T-helper 2 cell treated with Interferon-gamma antibody and Interleukin-4, amounts not matched to agents 5 μg/mL and 100 μg/mL, for 36 hours (primary cell): Measurements from ENCODE around the gene BRPF1.
A peak's percentile ranks its signal among the peaks of the same experiment; 100 is the strongest.

ENCODE experiments used
- DNase-seq: peaks from one replicate; pipeline ENCODE4 v3.0.0; 2021; ENCODE audit warnings: low spot score
- H3K27ac Mint-ChIP-seq: one replicate; pipeline ENCODE4 v1.8.0; 2021; ENCODE audit warnings: mild to moderate bottlenecking, mixed read lengths
- H3K27me3 Mint-ChIP-seq: one replicate; pipeline ENCODE4 v1.8.0; 2021; ENCODE audit warnings: low read depth, mixed read lengths
- H3K36me3 Mint-ChIP-seq: one replicate; pipeline ENCODE4 v1.8.0; 2021; ENCODE audit warnings: low read depth, mixed read lengths
- H3K4me1 Mint-ChIP-seq: one replicate; pipeline ENCODE4 v1.8.0; 2021; ENCODE audit warnings: low read depth, mixed read lengths
- H3K4me3 Mint-ChIP-seq: one replicate; pipeline ENCODE4 v1.8.0; 2022; ENCODE audit warnings: mild to moderate bottlenecking, moderate library complexity, mixed read lengths
- H3K9me3 Mint-ChIP-seq: one replicate; pipeline ENCODE4 v1.8.0; 2021; ENCODE audit warnings: mixed read lengths

BRPF1 gene

GRCh38 chr3:9712415-9712814 lies 19.1 kb upstream of the BRPF1 start:
- Mint-ChIP-seq H3K27me3 (peaks cover 8% of the 10 kb centered on the region), H3K9me3 (no peaks in the 10 kb centered on the region), H3K36me3 (no peaks in the 10 kb centered on the region), H3K27ac (no peak overlapping the region), H3K4me1 (no peaks in the 10 kb centered on the region), H3K4me3 (no peak overlapping the region)
- DNase-seq, result no peak

DNA sequence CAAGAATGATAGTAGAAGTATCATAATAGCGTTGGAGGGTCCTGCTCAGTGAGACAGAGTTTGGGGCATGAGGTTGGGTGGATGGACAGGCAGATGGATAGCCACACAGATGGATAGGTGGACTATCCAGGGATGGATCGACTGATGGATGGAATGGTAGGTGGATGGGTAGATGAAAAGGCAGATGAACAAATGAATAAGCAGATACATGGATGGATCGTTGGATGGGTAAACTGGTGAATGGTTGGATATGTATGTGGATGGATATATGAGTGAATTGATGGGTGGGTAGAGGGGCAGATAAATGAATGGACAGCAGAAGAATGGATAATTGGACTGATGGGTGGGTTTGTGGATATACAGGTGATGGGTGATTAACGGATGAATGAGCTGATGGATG lies 18.4 kb upstream of the BRPF1 start:
- Mint-ChIP-seq H3K9me3 (no peaks in the 10 kb centered on the region), H3K36me3 (no peaks in the 10 kb centered on the region), H3K4me1 (no peaks in the 10 kb centered on the region), H3K4me3 (no peak overlapping the region), H3K27ac (no peak overlapping the region), H3K27me3 (peaks cover 5% of the 10 kb centered on the region)
- DNase-seq, result no peak

DNA sequence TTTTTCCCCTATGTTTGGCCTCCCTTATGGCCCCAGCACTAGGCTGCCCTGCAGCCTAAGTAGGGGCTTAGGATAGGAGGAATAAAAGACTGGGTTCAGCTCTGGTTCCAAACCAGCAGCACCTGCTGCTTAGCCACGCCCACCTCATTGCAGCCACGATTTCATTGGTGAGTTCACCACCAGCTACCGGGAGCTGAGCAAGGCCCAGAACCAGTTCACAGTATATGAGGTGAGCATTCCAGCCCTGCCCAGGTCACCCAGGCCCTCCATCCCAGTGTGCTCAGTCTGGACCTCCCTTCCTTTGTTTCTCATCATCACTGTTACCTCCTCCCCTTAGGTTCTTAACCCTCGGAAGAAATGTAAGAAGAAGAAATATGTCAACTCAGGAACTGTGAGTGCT lies 16.4 kb upstream of the BRPF1 start:
- Mint-ChIP-seq H3K4me1 (no peaks in the 10 kb centered on the region), H3K36me3 (no peaks in the 10 kb centered on the region), H3K4me3 (no peak overlapping the region), H3K27me3 (peaks cover 3% of the 10 kb centered on the region), H3K9me3 (no peaks in the 10 kb centered on the region), H3K27ac (no peak overlapping the region)
- no peak for DNase-seq

GRCh38 chr3:9715764-9716437 lies 15.6 kb upstream of the BRPF1 start:
- H3K36me3 Mint-ChIP-seq, result no peaks in the 10 kb centered on the region
- H3K4me3 Mint-ChIP-seq, result no peak overlapping the region
- H3K9me3 Mint-ChIP-seq, result no peaks in the 10 kb centered on the region
- peaks cover 3% of the 10 kb centered on the region for H3K27me3 Mint-ChIP-seq
- DNase-seq, result peak; percentile 29
- no peaks in the 10 kb centered on the region for H3K4me1 Mint-ChIP-seq
- no peak overlapping the region for H3K27ac Mint-ChIP-seq

DNA sequence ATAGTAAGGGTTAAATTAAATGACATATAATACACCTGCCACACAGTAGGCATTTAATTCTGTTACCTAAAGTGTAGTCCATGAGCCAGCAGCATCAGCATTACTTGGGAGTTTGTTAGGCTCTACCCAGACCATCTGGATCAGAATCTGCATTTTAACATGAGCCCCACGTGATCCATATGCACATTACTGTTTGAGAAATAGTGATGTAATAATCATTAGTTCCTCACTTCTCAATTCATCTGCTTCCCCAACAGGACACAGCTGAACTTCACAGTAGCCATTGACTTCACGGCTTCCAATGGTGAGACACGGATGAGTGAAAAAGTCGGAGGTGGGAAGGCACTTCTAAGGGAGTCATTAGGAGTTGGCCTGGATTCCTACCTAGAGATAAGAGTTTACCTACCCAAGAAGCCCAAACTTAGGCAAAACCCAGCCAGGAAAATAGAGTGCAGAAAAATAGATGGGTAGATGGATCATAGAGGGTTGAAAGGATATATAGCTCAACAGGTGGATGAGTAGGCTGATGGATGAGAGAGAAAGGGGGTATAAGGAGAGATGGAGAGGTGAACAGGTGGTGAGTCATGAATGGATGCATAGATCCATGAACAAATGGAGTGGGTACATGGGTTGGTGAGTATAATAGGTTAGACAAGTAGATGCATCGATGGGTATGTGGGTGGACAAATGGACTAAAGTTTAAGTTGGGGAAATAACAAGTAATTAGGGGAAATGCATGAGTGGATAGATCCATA lies 14.6 kb upstream of the BRPF1 start:
- no peaks in the 10 kb centered on the region for H3K4me1 Mint-ChIP-seq
- no peak for DNase-seq
- no peaks in the 10 kb centered on the region for H3K36me3 Mint-ChIP-seq
- H3K4me3 Mint-ChIP-seq, result no peak overlapping the region
- H3K27me3 Mint-ChIP-seq, result peaks cover 6% of the 10 kb centered on the region
- H3K9me3 Mint-ChIP-seq, result no peaks in the 10 kb centered on the region
- no peak overlapping the region for H3K27ac Mint-ChIP-seq

DNA sequence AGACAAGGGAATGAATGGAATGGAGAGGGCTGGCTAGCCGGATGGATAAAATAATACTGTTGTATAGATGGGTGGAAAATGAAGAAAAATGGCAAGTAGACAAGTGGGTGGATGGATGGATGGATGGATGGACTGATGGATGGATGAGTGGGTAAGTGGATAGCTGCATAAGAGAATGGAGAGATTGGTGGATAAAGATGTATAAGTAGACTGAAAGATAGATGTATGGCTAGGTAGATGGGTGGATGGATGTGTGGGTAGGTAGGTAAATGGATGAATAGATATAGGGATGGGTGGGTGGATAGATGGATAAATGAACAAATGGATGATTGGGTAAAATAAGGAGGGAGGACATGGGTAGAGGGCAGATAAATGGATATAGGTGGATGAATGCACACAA lies 14.0 kb upstream of the BRPF1 start:
- Mint-ChIP-seq H3K36me3 (no peaks in the 10 kb centered on the region), H3K4me1 (no peaks in the 10 kb centered on the region), H3K27ac (no peak overlapping the region), H3K9me3 (no peaks in the 10 kb centered on the region), H3K4me3 (no peak overlapping the region), H3K27me3 (peaks cover 6% of the 10 kb centered on the region)
- no peak for DNase-seq

GRCh38 chr3:9718118-9718517 lies 13.4 kb upstream of the BRPF1 start:
- H3K27me3 Mint-ChIP-seq, result peaks cover 5% of the 10 kb centered on the region
- DNase-seq, result no peak
- H3K9me3 Mint-ChIP-seq, result no peaks in the 10 kb centered on the region
- no peaks in the 10 kb centered on the region for H3K4me1 Mint-ChIP-seq
- H3K27ac Mint-ChIP-seq, result no peak overlapping the region
- H3K36me3 Mint-ChIP-seq, result no peaks in the 10 kb centered on the region
- H3K4me3 Mint-ChIP-seq, result no peak overlapping the region

- no peak overlapping the region for H3K27ac Mint-ChIP-seq
- H3K4me1 Mint-ChIP-seq, result no peaks in the 10 kb centered on the region
- no peaks in the 10 kb centered on the region for H3K9me3 Mint-ChIP-seq
- H3K27me3 Mint-ChIP-seq, result peaks cover 3% of the 10 kb centered on the region
- H3K4me3 Mint-ChIP-seq, result no peak overlapping the region
- no peaks in the 10 kb centered on the region for H3K36me3 Mint-ChIP-seq
- no peak for DNase-seq
Observed at GRCh38 chr3:9721015-9721699, 10.4 kb upstream of the BRPF1 start.

GRCh38 chr3:9721700-9722060 lies 9.9 kb upstream of the BRPF1 start:
- Mint-ChIP-seq H3K27ac (no peak overlapping the region), H3K4me3 (no peak overlapping the region), H3K9me3 (no peaks in the 10 kb centered on the region), H3K36me3 (no peaks in the 10 kb centered on the region), H3K27me3 (peaks cover 3% of the 10 kb centered on the region), H3K4me1 (peaks cover under 1% of the 10 kb centered on the region)
- no peak for DNase-seq

DNA sequence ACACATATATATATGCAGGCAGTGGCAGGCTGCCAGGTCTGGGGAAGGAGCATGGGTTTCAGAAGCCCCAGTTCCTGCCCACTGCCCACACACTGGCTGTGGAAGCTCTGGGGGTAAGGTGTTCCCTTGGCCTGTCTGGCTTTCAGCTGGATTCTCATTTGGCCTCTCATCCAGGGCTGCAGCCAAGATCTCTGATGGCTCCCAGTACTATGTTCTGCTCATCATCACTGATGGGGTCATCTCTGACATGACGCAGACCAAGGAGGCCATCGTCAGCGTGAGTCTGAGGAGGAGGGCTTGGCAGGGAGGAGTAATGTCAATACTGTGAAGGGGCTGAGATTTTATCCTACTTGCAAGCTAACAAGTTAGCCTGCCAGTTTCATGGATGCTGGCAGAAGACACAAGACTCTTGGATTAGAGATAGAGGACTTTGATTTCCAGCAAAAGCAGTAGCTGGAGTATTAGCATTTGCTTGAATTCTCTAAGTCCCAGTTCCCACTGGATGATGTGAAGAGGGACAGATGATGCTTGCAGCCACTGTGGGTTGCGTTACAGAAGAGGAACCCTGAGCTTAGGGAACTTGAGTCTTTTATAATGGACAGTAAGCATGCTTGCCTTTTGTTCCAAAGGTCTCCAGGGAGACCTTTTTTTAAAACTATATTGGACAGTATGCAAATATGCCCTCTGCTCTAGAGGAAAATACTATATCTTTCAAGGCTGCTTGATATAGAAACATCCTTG lies 5.6 kb upstream of the BRPF1 start:
- H3K4me3 Mint-ChIP-seq, result no peak overlapping the region
- no peak for DNase-seq
- no peaks in the 10 kb centered on the region for H3K36me3 Mint-ChIP-seq
- peaks cover 25% of the 10 kb centered on the region for H3K4me1 Mint-ChIP-seq
- no peak overlapping the region for H3K27ac Mint-ChIP-seq
- no peaks in the 10 kb centered on the region for H3K9me3 Mint-ChIP-seq
- peaks cover 3% of the 10 kb centered on the region for H3K27me3 Mint-ChIP-seq

- H3K27me3 Mint-ChIP-seq, result no peaks in the 10 kb centered on the region
- no peaks in the 10 kb centered on the region for H3K9me3 Mint-ChIP-seq
- DNase-seq, result peak; percentile 51
- H3K4me3 Mint-ChIP-seq, result peak overlapping the region; percentile 80
- H3K4me1 Mint-ChIP-seq, result peaks cover 26% of the 10 kb centered on the region
- no peaks in the 10 kb centered on the region for H3K36me3 Mint-ChIP-seq
- peak overlapping the region; percentile 76 for H3K27ac Mint-ChIP-seq
Observed at GRCh38 chr3:9727041-9727595, 4.4 kb upstream of the BRPF1 start.

DNA sequence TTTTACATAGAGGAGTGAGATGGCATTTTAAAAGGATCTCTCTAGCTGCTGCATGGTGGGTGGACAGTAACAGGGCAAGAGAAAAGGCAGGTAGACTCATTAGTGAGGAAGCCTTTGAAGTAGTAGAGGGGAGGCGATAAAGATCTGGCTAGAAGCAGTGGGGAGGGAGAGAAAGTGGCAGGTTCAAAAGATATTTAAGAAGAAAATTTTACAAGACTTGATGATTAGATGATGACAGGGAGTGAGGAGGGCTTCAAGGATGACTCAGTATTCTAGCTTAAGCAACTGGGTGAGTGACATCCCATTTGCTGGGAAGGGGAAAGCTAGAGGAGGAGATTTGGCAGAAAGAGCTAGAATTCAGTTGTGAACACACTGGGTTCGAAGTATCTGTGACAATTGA lies 3.8 kb upstream of the BRPF1 start:
- H3K4me1 Mint-ChIP-seq, result peaks cover 31% of the 10 kb centered on the region
- no peaks in the 10 kb centered on the region for H3K27me3 Mint-ChIP-seq
- H3K9me3 Mint-ChIP-seq, result no peaks in the 10 kb centered on the region

GRCh38 chr3:9729419-9729818 lies 2.1 kb upstream of the BRPF1 start:
- Mint-ChIP-seq H3K4me1 (peaks cover 43% of the 10 kb centered on the region), H3K27ac (no peak overlapping the region), H3K4me3 (no peak overlapping the region)

More for the DNA sequence above, 3.8 kb upstream of the BRPF1 start:
- no peak overlapping the region for H3K4me3 Mint-ChIP-seq
- DNase-seq, result no peak
- peaks cover 4% of the 10 kb centered on the region for H3K36me3 Mint-ChIP-seq
- H3K27ac Mint-ChIP-seq, result peak overlapping the region; percentile 76

More at GRCh38 chr3:9729419-9729818, 2.1 kb upstream of the BRPF1 start:
- H3K36me3 Mint-ChIP-seq, result peaks cover 14% of the 10 kb centered on the region
- no peaks in the 10 kb centered on the region for H3K27me3 Mint-ChIP-seq
- H3K9me3 Mint-ChIP-seq, result no peaks in the 10 kb centered on the region
- no peak for DNase-seq
